ENCODE results near the gene GPR21. TPM values are rescaled to one million over a fixed set of nuclear protein-coding genes. Genes with fewer than 3 reads are reported as not detected.

Gene GPR21
- total RNA-seq, 1 donor, result 1.4 TPM

GRCh38 chr9:123072407-123072995 lies 39.0 kb downstream of the GPR21 start:
- H3K36me3 ChIP-seq (ENCODE audit: insufficient read depth, low read length), result peaks cover 10% of the 10 kb centered on the region
- H3K4me1 ChIP-seq (ENCODE audit: insufficient read depth, low read length), result peaks cover 35% of the 10 kb centered on the region
- no peaks in the 10 kb centered on the region for H3K9me3 ChIP-seq (ENCODE audit: low read depth, low read length)

DNA sequence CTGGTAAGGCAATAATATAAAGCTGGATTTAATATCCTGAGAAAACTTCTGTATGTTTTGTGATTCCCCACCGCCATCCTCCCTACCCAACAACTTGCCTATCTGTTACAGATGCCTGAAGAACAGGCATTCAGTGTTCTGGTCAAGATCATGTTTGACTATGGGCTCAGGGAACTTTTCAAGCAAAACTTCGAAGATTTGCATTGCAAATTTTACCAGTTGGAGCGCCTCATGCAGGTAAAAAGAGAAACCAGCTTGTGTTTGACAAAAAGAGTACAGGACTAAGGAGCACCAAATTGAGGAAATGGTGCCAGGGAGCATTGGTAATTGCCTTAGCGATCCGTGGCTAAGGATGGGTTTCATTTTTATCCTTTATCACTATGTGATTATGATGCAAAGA lies 40.0 kb downstream of the GPR21 start:
- DNase-seq (ENCODE audit: insufficient read length, low spot score, missing footprints), result no peak
- peak overlapping the region; percentile 55 for H3K27ac ChIP-seq (ENCODE audit: low read depth, low read length)
- peak overlapping the region; percentile 54 for H3K4me3 ChIP-seq (ENCODE audit: insufficient read depth, low read length)
- no peaks in the 10 kb centered on the region for H3K79me2 ChIP-seq (ENCODE audit: insufficient read depth, low read length)
- no peaks in the 10 kb centered on the region for H4K20me1 ChIP-seq (ENCODE audit: insufficient read depth, low read length)
- no peaks in the 10 kb centered on the region for H3K27me3 ChIP-seq (ENCODE audit: insufficient read depth, low read length)
- peaks cover 27% of the 10 kb centered on the region for H3K4me1 ChIP-seq (ENCODE audit: insufficient read depth, low read length)
- H3K9me3 ChIP-seq (ENCODE audit: low read depth, low read length), result no peaks in the 10 kb centered on the region
- TF ChIP-seq CTCF (IDR thresholded peaks at IDR 0.05; ENCODE audit: extremely low read depth, low read depth, low read length), result no peak
- peak overlapping the region; percentile 28 for H2AFZ ChIP-seq (ENCODE audit: low read length)
- peaks cover 10% of the 10 kb centered on the region for H3K36me3 ChIP-seq (ENCODE audit: insufficient read depth, low read length)
- peak overlapping the region; percentile 81 for H3K4me2 ChIP-seq (ENCODE audit: insufficient read depth, low read length)

More at GRCh38 chr9:123072407-123072995, 39.0 kb downstream of the GPR21 start:
- H3K4me2 ChIP-seq (ENCODE audit: insufficient read depth, low read length), result no peak overlapping the region
- H4K20me1 ChIP-seq (ENCODE audit: insufficient read depth, low read length), result no peaks in the 10 kb centered on the region
- H3K4me3 ChIP-seq (ENCODE audit: insufficient read depth, low read length), result no peak overlapping the region
- H3K27me3 ChIP-seq (ENCODE audit: insufficient read depth, low read length), result no peaks in the 10 kb centered on the region
- H3K79me2 ChIP-seq (ENCODE audit: insufficient read depth, low read length), result no peaks in the 10 kb centered on the region
- DNase-seq (ENCODE audit: insufficient read length, low spot score, missing footprints), result no peak
- H2AFZ ChIP-seq (ENCODE audit: low read length), result no peak overlapping the region
- H3K27ac ChIP-seq (ENCODE audit: low read depth, low read length), result no peak overlapping the region
- TF ChIP-seq CTCF (IDR thresholded peaks at IDR 0.05; ENCODE audit: extremely low read depth, low read depth, low read length), result no peak

- Histone ChIP-seq H3K9me3 (ENCODE audit: low read depth, low read length) (no peaks in the 10 kb centered on the region), H3K4me2 (ENCODE audit: insufficient read depth, low read length) (peak overlapping the region; percentile 81), H2AFZ (ENCODE audit: low read length) (no peak overlapping the region), H4K20me1 (ENCODE audit: insufficient read depth, low read length) (no peaks in the 10 kb centered on the region), H3K79me2 (ENCODE audit: insufficient read depth, low read length) (no peaks in the 10 kb centered on the region), H3K27me3 (ENCODE audit: insufficient read depth, low read length) (no peaks in the 10 kb centered on the region), H3K27ac (ENCODE audit: low read depth, low read length) (peak overlapping the region; percentile 55), H3K36me3 (ENCODE audit: insufficient read depth, low read length) (peaks cover 10% of the 10 kb centered on the region), H3K4me3 (ENCODE audit: insufficient read depth, low read length) (peak overlapping the region; percentile 54), H3K4me1 (ENCODE audit: insufficient read depth, low read length) (peaks cover 23% of the 10 kb centered on the region)
- no peak for DNase-seq (ENCODE audit: insufficient read length, low spot score, missing footprints)
- TF ChIP-seq CTCF (IDR thresholded peaks at IDR 0.05; ENCODE audit: extremely low read depth, low read depth, low read length), result peak; percentile 7
Observed at GRCh38 chr9:123073991-123074422, 40.5 kb downstream of the GPR21 start.

- Histone ChIP-seq H3K36me3 (ENCODE audit: insufficient read depth, low read length) (peaks cover 10% of the 10 kb centered on the region), H3K4me1 (ENCODE audit: insufficient read depth, low read length) (peaks cover 19% of the 10 kb centered on the region), H3K27ac (ENCODE audit: low read depth, low read length) (no peak overlapping the region), H3K27me3 (ENCODE audit: insufficient read depth, low read length) (no peaks in the 10 kb centered on the region), H3K4me2 (ENCODE audit: insufficient read depth, low read length) (peak overlapping the region; percentile 81), H3K9me3 (ENCODE audit: low read depth, low read length) (no peaks in the 10 kb centered on the region), H4K20me1 (ENCODE audit: insufficient read depth, low read length) (no peaks in the 10 kb centered on the region), H3K4me3 (ENCODE audit: insufficient read depth, low read length) (no peak overlapping the region), H2AFZ (ENCODE audit: low read length) (no peak overlapping the region), H3K79me2 (ENCODE audit: insufficient read depth, low read length) (no peaks in the 10 kb centered on the region)
- no peak for TF ChIP-seq CTCF (IDR thresholded peaks at IDR 0.05; ENCODE audit: extremely low read depth, low read depth, low read length)
- DNase-seq (ENCODE audit: insufficient read length, low spot score, missing footprints), result no peak
Observed at GRCh38 chr9:123074628-123075027, 41.2 kb downstream of the GPR21 start.
